Brain microvascular endothelial cell (primary cell): Measurements from ENCODE around the gene DEFB132.
A peak's percentile ranks its signal among the peaks of the same experiment; 100 is the strongest.

Source experiments
- DNase-seq: peaks from one replicate; pipeline ENCODE4 v3.0.0-alpha.2; 2020
- H3K27ac ChIP-seq: fragments of 250-450 bp; sonication (Bioruptor Pico); 2 replicates; pipeline ENCODE4 v1.5.1; 2020; ENCODE audit warnings: mild to moderate bottlenecking, moderate library complexity
- H3K27me3 ChIP-seq: fragments of 250-450 bp; sonication (Bioruptor Pico); replicated peaks from 2 replicates; pipeline ENCODE4 v1.5.1; 2020; ENCODE audit warnings: mild to moderate bottlenecking
- H3K36me3 ChIP-seq: fragments of 250-450 bp; sonication (Bioruptor Pico); replicated peaks from 2 replicates; pipeline ENCODE4 v1.5.1; 2020; ENCODE audit warnings: mild to moderate bottlenecking
- H3K4me3 ChIP-seq: 2 replicates; pipeline ENCODE4 v1.5.1; 2011; ENCODE audit warnings: low read depth, mild to moderate bottlenecking, control low read depth, low read length, moderate library complexity
- in situ Hi-C: cut with HindIII; loops from 2 replicates; pipeline ENCODE4 v1.10.0; 2017; ENCODE audit warnings: low sequenced_read_pairs, low pct_ligation_motif_present
- TF ChIP-seq, protein P1 (sequence below): IDR thresholded peaks from 2 replicates; pipeline ENCODE4 v1.5.1; 2011; ENCODE audit warnings: low read depth, mild to moderate bottlenecking, moderate library complexity, low read length, control low read depth, inconsistent platforms; ENCODE audit errors: missing control alignments

The DEFB132 gene

DNA sequence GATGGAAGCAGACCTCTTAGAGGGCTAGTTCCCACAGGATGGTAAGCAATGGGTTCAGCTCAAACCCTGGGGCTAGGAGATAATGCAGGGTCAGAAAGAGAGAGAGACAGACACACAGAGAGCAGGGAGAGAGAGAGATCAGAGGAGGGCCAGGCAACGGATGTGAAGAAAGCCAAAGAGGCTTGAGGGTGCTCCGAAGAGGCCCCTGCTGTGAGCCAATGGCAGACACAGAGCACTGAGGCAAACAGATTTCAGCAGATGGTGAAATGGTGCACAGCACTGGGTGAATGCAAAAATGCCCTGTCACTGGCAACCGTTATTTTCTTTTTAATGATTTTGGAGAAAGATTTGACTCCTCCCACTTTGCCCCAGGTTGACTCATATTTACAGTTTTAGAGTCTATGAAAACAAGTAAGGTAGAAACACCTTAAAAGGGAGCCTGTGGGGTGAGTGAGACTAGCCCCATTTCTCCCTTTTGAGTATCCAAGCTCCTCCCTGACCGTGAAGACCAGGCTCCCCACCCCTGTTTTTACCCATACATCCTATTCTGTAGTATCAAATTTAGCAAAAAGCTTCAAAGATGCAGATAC lies 840 bp downstream of the DEFB132 start:
- Histone ChIP-seq H3K27me3 (no peaks in the 10 kb centered on the region), H3K36me3 (no peaks in the 10 kb centered on the region), H3K4me3 (no peak overlapping the region), H3K27ac (no peak overlapping the region)
- in situ Hi-C loops = no loop called here
- TF ChIP-seq, protein P1, sequence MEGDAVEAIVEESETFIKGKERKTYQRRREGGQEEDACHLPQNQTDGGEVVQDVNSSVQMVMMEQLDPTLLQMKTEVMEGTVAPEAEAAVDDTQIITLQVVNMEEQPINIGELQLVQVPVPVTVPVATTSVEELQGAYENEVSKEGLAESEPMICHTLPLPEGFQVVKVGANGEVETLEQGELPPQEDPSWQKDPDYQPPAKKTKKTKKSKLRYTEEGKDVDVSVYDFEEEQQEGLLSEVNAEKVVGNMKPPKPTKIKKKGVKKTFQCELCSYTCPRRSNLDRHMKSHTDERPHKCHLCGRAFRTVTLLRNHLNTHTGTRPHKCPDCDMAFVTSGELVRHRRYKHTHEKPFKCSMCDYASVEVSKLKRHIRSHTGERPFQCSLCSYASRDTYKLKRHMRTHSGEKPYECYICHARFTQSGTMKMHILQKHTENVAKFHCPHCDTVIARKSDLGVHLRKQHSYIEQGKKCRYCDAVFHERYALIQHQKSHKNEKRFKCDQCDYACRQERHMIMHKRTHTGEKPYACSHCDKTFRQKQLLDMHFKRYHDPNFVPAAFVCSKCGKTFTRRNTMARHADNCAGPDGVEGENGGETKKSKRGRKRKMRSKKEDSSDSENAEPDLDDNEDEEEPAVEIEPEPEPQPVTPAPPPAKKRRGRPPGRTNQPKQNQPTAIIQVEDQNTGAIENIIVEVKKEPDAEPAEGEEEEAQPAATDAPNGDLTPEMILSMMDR = no peak
- no peak for DNase-seq

DNA sequence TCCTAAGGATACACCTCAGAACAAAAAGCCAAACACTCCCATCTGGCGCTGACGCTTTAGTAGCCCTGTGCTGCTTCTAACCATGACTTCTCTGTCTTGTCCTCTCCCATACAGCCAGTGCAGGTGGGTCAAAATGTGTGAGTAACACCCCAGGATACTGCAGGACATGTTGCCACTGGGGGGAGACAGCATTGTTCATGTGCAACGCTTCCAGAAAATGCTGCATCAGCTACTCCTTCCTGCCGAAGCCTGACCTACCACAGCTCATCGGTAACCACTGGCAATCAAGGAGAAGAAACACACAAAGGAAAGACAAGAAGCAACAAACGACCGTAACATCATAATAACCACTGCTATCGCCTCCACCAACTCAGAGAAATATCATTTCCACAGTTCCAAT lies 1.4 kb downstream of the DEFB132 start:
- no peak overlapping the region for H3K4me3 ChIP-seq
- no peaks in the 10 kb centered on the region for H3K36me3 ChIP-seq
- in situ Hi-C loops = no loop called here
- TF ChIP-seq, protein P1 = peak; percentile 59
- peak; percentile 9 for DNase-seq
- H3K27me3 ChIP-seq = no peaks in the 10 kb centered on the region
- H3K27ac ChIP-seq = no peak overlapping the region

DNA sequence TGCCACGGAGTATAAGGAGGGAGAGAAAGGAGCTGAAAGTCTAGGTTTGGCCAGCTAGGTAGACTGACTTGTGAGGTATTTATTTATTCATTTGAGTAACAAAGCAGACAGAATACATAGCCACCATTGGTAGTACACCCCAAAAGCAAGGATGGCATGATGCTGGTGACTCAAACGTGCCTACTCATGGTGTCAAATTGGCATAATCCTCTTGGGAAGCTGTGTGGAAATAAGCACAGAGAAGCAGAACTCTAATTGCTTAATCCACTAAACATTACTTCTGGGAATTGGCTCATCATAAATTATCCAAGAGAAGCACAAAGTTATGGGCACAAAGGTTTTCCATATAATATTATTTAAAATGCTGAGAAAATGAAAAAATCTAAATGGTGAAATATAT lies 2.5 kb downstream of the DEFB132 start:
- in situ Hi-C loops = no loop called here
- Histone ChIP-seq H3K27ac (no peak overlapping the region), H3K36me3 (no peaks in the 10 kb centered on the region), H3K4me3 (no peak overlapping the region), H3K27me3 (no peaks in the 10 kb centered on the region)
- no peak for DNase-seq
- TF ChIP-seq, protein P1 = no peak

DNA sequence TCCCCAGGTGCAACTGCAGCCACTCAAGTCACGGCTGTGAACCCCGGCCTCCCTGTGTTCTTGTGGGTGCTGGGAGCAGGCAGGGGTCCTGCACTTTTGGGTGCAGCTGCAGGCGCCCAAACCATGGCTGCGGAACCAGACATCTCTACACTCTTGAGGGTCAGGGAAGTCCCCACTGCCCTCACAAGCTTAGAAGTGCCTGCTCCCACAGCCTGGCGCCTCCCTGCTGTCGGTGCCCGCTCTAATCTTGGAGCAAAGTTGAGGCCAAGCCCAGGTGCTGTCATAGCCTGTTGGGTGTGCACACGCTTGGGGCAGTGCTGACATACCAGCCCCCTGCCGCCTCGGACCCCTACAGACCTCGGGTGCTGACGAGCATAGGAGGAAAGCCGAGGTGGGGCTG lies 6.2 kb downstream of the DEFB132 start:
- TF ChIP-seq, protein P1 = no peak
- in situ Hi-C loops = no loop called here
- no peak for DNase-seq
- no peaks in the 10 kb centered on the region for H3K36me3 ChIP-seq
- no peak overlapping the region for H3K4me3 ChIP-seq
- H3K27ac ChIP-seq = no peak overlapping the region
- no peaks in the 10 kb centered on the region for H3K27me3 ChIP-seq

DNA sequence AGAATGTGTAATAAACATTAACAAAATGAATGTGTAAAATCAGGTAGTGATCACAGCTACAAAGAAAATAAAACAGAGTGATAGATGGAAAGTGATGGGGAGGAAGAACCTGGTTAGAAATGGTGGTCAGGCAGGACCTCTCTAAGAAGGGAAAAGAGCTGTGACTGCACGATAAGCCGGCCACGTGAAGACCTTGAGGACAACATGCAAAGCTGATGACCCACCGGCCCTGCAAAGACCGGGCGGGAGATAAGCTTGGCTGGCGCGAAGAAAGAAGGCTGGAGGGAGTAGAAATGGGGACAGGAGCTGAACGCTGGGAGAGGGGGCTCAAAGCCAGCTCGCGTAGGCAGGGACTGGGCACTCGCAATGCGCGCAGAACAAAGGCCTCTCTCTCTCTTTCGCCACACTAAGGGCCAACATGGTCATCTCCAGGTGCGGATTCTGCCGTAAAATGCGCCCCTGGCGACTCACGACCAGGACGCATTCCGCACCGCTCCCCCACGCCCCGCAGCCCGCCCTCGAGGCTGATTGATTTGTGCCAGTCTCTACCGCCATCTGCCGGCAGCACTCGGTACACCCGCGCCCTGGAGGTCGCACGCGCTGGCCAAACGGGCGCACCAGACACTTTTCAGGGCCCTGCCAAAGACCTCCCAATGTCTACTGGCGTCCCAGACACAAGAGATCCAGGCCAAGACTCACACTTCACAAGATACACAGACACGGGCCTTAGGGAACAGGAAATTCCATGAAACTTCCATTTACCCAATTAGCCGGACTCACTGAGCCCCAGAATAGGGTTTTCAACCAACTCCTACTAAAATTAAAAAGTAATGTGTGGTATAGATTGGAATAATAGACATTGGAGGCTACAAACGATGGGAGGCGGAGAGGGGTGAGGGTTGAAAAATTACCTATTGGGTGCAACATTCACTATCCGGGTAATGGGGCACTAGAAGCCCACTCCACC lies 9.4 kb downstream of the DEFB132 start:
- H3K4me3 ChIP-seq = peak overlapping the region; percentile 58
- no peaks in the 10 kb centered on the region for H3K36me3 ChIP-seq
- no peak overlapping the region for H3K27ac ChIP-seq
- no peaks in the 10 kb centered on the region for H3K27me3 ChIP-seq
- peak; percentile 70 for DNase-seq
- in situ Hi-C loops = no loop called here
- TF ChIP-seq, protein P1 = peak; percentile 96
